ENCODE measurements around the gene TMEM150B.
A peak's percentile ranks its signal among the peaks of the same experiment; 100 is the strongest.

The TMEM150B gene

GRCh38 chr19:55325172-55325571 lies at the start of gene TMEM150B:
Gene TMEM150B (minus strand): TSS chr19:55325341. CDS start chr19:55321036, 4,305 bp downstream.
- no peak for DNase-seq

GRCh38 chr19:55373993-55374757 lies 49.0 kb upstream of the TMEM150B start:
- DNase-seq, result peak; percentile 45

GRCh38 chr19:55373306-55373992 lies 48.3 kb upstream of the TMEM150B start:
- DNase-seq, result no peak

GRCh38 chr19:55372316-55373081 lies 47.4 kb upstream of the TMEM150B start:
- no peak for DNase-seq

- peak; percentile 61 for DNase-seq
Measured at GRCh38 chr19:55370305-55370988, 45.3 kb upstream of the TMEM150B start, which contains the start of gene IL11. Gene IL11 (minus strand): TSS chr19:55370463. CDS start chr19:55370310, 153 bp downstream.

- DNase-seq, result peak; percentile 76
Measured at GRCh38 chr19:55369653-55370304, 44.6 kb upstream of the TMEM150B start.

GRCh38 chr19:55368701-55369563 lies 43.8 kb upstream of the TMEM150B start:
- DNase-seq, result peak; percentile 23

GRCh38 chr19:55368106-55368505 lies 43.0 kb upstream of the TMEM150B start:
- no peak for DNase-seq

GRCh38 chr19:55366790-55367189 lies 41.6 kb upstream of the TMEM150B start:
- DNase-seq, result no peak

- DNase-seq, result no peak
Measured at GRCh38 chr19:55365964-55366363, 40.8 kb upstream of the TMEM150B start.

- DNase-seq, result no peak
Measured at GRCh38 chr19:55365245-55365644, 40.1 kb upstream of the TMEM150B start.

- DNase-seq, result no peak
Measured at GRCh38 chr19:55362990-55363716, 38.0 kb upstream of the TMEM150B start, which contains the start of gene GARIN5B. Gene GARIN5B (minus strand): TSS chr19:55363260. CDS start chr19:55363066, 194 bp downstream.

GRCh38 chr19:55362174-55362989 lies 37.2 kb upstream of the TMEM150B start:
- DNase-seq, result no peak

- DNase-seq, result no peak
Measured at GRCh38 chr19:55360902-55361301, 35.8 kb upstream of the TMEM150B start.

- DNase-seq, result no peak
Measured at GRCh38 chr19:55358943-55359908, 34.1 kb upstream of the TMEM150B start.

- no peak for DNase-seq
Measured at GRCh38 chr19:55358493-55358892, 33.4 kb upstream of the TMEM150B start.

- DNase-seq, result no peak
Measured at GRCh38 chr19:55355213-55355821, 30.2 kb upstream of the TMEM150B start.

All from HCEC 1CT (cell line).